ENCODE data around the gene HSF5. TPM values are rescaled to one million over a fixed set of nuclear protein-coding genes. Genes with fewer than 3 reads are reported as not detected.

HSF5 gene
- total and polyA plus RNA-seq, 9 donors = 0.04 to 0.20 (median 0.10) TPM; not detected in 2

DNA sequence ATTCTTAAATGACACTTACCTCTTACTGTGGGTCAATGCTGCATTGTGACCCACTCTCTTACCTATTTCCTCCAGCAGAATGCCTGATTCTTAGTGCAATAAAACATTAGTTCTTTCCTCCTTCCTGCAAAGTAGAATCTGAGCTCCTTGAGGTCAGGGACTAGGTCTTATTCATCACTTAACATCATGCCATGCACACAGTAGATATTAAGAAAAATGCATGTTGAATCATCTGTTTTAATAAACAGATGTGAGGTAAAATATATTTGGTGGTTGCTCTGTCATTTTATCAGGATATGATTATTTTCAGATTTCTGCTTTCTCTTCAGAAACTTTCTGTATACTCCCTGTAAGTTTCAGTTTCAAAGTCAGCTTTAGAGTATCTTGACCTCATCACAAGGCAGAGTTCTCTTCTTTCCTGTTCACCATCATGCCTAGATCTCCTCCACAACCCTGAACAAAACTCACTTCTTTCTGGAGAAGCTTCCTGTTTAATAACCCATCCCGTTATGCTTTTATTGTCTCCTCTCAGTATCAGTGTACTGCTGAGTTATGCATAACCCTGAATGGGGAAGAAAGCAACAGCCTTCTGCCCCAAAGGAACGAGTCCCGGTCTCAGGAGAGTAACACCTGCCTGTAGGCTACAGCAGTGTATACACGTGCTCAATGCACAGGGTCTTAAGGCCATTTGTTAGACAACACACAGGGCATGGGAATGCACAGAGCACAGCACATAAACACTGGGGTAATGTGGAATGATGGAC lies 105.9 kb downstream of the HSF5 start:
- no peaks in the 10 kb centered on the region for H3K36me3 ChIP-seq (ENCODE audit: control insufficient read depth, insufficient read depth, low read length)
- 33% methylated on average over 3 of the region's 4 CpGs for WGBS (ENCODE audit: insufficient coverage)
- peaks cover 5% of the 10 kb centered on the region for H3K4me1 ChIP-seq (ENCODE audit: control insufficient read depth, insufficient read depth, low read length)
- H3K27me3 ChIP-seq (ENCODE audit: control insufficient read depth, insufficient read depth, low read length) = no peaks in the 10 kb centered on the region
- no peak overlapping the region for H3K4me3 ChIP-seq (ENCODE audit: low read length)
- no peak overlapping the region for H3K27ac ChIP-seq (ENCODE audit: low read length)
- H3K9me3 ChIP-seq (replicated peaks; ENCODE audit: control insufficient read depth, low read depth, low read length) = no peaks in the 10 kb centered on the region
- no peak for DNase-seq

GRCh38 chr17:58381124-58382035 lies 106.8 kb downstream of the HSF5 start:
- DNase-seq = peak; percentile 32
- Histone ChIP-seq H3K4me1 (ENCODE audit: control insufficient read depth, insufficient read depth, low read length) (peaks cover 5% of the 10 kb centered on the region), H3K4me3 (ENCODE audit: low read length) (no peak overlapping the region), H3K9me3 (replicated peaks; ENCODE audit: control insufficient read depth, low read depth, low read length) (no peaks in the 10 kb centered on the region), H3K27ac (ENCODE audit: low read length) (no peak overlapping the region), H3K27me3 (ENCODE audit: control insufficient read depth, insufficient read depth, low read length) (no peaks in the 10 kb centered on the region), H3K36me3 (ENCODE audit: control insufficient read depth, insufficient read depth, low read length) (no peaks in the 10 kb centered on the region)
- WGBS (ENCODE audit: insufficient coverage) = 14% methylated on average over 1 of the region's 3 CpGs

GRCh38 chr17:58380207-58381123 lies 107.7 kb downstream of the HSF5 start:
- DNase-seq = no peak
- Histone ChIP-seq H3K27me3 (ENCODE audit: control insufficient read depth, insufficient read depth, low read length) (no peaks in the 10 kb centered on the region), H3K4me1 (ENCODE audit: control insufficient read depth, insufficient read depth, low read length) (peaks cover 5% of the 10 kb centered on the region), H3K36me3 (ENCODE audit: control insufficient read depth, insufficient read depth, low read length) (no peaks in the 10 kb centered on the region), H3K4me3 (ENCODE audit: low read length) (no peak overlapping the region), H3K27ac (ENCODE audit: low read length) (no peak overlapping the region), H3K9me3 (replicated peaks; ENCODE audit: control insufficient read depth, low read depth, low read length) (no peaks in the 10 kb centered on the region)
- 89% methylated on average over 3 of the region's 5 CpGs for WGBS (ENCODE audit: insufficient coverage)

DNA sequence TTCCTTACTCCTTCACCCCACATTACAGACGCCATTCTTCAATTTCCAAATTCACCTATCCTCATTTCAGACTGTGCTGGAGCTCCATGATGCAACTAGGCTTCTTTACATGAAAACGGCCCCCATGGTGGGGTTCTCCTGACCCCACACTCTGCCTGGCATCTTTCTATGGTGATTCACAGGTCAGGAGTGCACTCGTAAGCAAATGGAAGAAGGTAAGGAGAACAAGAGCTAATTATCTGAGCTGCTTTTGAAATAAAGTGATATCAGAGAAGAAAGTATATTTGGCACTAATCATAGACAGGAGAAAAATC lies 108.7 kb downstream of the HSF5 start:
- Histone ChIP-seq H3K36me3 (ENCODE audit: control insufficient read depth, insufficient read depth, low read length) (no peaks in the 10 kb centered on the region), H3K4me3 (ENCODE audit: low read length) (no peak overlapping the region), H3K4me1 (ENCODE audit: control insufficient read depth, insufficient read depth, low read length) (peaks cover 5% of the 10 kb centered on the region), H3K27me3 (ENCODE audit: control insufficient read depth, insufficient read depth, low read length) (no peaks in the 10 kb centered on the region), H3K9me3 (replicated peaks; ENCODE audit: control insufficient read depth, low read depth, low read length) (no peaks in the 10 kb centered on the region), H3K27ac (ENCODE audit: low read length) (no peak overlapping the region)
- DNase-seq = no peak
- WGBS (ENCODE audit: insufficient coverage) = 94% methylated on average over 2 of the region's 3 CpGs

DNA sequence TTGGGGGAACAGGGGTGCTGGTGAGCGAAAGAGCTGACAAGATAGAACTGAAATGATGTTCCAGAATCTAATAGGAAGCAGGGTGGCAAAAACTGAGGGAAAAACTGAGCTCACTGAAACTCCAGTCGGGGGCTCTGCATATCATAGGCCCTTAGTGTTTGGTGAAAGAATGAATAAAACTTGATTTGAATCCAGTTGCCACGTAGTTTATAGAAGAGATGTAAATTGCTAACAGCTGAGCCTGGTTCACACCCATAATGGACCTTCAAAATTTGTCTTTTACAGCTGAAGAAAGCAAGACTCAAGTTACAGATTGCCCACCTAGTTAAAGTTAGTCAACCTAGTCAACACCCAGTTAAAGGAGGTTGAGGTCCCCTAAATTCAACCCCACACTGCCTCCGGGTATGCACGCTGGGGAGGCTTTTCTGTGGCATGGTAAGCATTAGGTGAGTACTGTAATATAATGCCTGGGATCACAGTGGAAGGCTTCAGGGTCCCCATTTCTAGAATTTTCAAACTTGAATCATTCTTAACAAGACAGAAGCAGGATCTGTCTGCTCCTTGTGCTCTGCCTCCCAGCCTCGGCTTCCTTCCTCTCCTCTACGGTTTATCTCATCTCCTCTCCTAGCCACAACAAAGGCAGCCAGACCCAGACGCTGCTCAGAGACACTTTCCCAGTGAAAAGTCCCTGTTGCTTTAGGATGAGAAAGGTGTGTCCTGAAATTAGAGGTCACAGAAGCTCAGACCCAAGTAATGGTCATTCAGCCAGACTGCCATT lies 109.3 kb downstream of the HSF5 start:
- 59% methylated on average over 2 of the region's 8 CpGs for WGBS (ENCODE audit: insufficient coverage)
- peaks cover 5% of the 10 kb centered on the region for H3K4me1 ChIP-seq (ENCODE audit: control insufficient read depth, insufficient read depth, low read length)
- no peak for DNase-seq

DNA sequence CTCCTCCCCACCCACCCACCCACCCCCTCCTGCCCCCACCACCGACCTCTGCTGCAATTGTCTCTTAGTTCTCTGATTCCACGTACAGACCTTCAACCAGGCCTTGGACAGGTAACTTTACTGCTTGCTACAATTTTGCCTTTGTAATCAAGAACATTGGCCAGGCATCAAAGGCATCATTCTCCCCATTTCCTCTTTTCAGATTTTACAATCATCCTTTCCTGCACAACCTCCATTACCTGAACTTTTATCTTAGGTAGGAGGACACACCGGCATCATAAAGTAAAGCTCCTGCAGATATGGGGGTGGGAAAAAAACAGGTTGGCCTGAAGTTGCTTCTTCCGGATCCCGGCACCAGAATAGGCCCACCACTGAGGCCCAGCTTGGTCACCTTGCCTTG lies 110.5 kb downstream of the HSF5 start:
- Histone ChIP-seq H3K9me3 (replicated peaks; ENCODE audit: control insufficient read depth, low read depth, low read length) (no peaks in the 10 kb centered on the region), H3K4me1 (ENCODE audit: control insufficient read depth, insufficient read depth, low read length) (peaks cover 5% of the 10 kb centered on the region), H3K4me3 (ENCODE audit: low read length) (no peak overlapping the region), H3K27ac (ENCODE audit: low read length) (no peak overlapping the region), H3K36me3 (ENCODE audit: control insufficient read depth, insufficient read depth, low read length) (no peaks in the 10 kb centered on the region), H3K27me3 (ENCODE audit: control insufficient read depth, insufficient read depth, low read length) (peaks cover 1% of the 10 kb centered on the region)
- 100% methylated on average over 2 of the region's 5 CpGs for WGBS (ENCODE audit: insufficient coverage)
- DNase-seq = no peak

More for the DNA sequence above, 109.3 kb downstream of the HSF5 start:
- no peaks in the 10 kb centered on the region for H3K27me3 ChIP-seq (ENCODE audit: control insufficient read depth, insufficient read depth, low read length)
- H3K27ac ChIP-seq (ENCODE audit: low read length) = no peak overlapping the region
- no peak overlapping the region for H3K4me3 ChIP-seq (ENCODE audit: low read length)
- no peaks in the 10 kb centered on the region for H3K36me3 ChIP-seq (ENCODE audit: control insufficient read depth, insufficient read depth, low read length)
- H3K9me3 ChIP-seq (replicated peaks; ENCODE audit: control insufficient read depth, low read depth, low read length) = no peaks in the 10 kb centered on the region

- Histone ChIP-seq H3K4me1 (ENCODE audit: control insufficient read depth, insufficient read depth, low read length) (peaks cover 5% of the 10 kb centered on the region), H3K27ac (ENCODE audit: low read length) (no peak overlapping the region), H3K36me3 (ENCODE audit: control insufficient read depth, insufficient read depth, low read length) (no peaks in the 10 kb centered on the region), H3K9me3 (replicated peaks; ENCODE audit: control insufficient read depth, low read depth, low read length) (no peaks in the 10 kb centered on the region), H3K27me3 (ENCODE audit: control insufficient read depth, insufficient read depth, low read length) (peaks cover 2% of the 10 kb centered on the region), H3K4me3 (ENCODE audit: low read length) (no peak overlapping the region)
- 70% methylated on average over 2 of the region's 3 CpGs for WGBS (ENCODE audit: insufficient coverage)
- no peak for DNase-seq
Observed at GRCh38 chr17:58377093-58377601, 111.1 kb downstream of the HSF5 start.

DNA sequence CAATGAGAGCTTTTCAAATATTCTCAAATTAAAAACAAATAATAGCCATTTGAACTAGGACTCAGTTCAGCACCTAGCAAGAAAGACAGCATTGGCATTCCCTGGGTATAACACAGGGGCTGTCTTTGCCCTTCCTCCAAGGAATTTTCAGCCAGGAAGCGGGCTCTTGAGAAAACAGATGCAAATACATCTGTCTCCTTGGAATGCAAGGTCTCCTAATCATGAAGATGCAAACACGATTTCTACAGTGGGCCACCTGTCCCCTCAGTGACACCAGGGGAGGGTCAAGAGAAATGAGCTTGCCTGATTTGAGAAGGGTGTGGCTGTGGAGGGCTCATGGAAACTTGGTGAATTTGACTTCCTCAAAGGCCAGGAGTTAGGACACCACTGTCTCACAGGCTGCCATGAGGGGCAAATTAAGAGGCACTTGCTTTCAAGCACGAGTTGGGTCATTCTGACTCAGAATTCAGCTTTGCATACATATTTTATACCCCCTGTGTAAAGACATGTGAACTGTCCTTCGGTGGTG lies 111.7 kb downstream of the HSF5 start:
- no peaks in the 10 kb centered on the region for H3K36me3 ChIP-seq (ENCODE audit: control insufficient read depth, insufficient read depth, low read length)
- no peak for DNase-seq
- WGBS (ENCODE audit: insufficient coverage) = 33% methylated on average over 1 of the region's 4 CpGs
- H3K27me3 ChIP-seq (ENCODE audit: control insufficient read depth, insufficient read depth, low read length) = peaks cover 2% of the 10 kb centered on the region
- no peak overlapping the region for H3K4me3 ChIP-seq (ENCODE audit: low read length)
- no peaks in the 10 kb centered on the region for H3K9me3 ChIP-seq (replicated peaks; ENCODE audit: control insufficient read depth, low read depth, low read length)
- no peak overlapping the region for H3K27ac ChIP-seq (ENCODE audit: low read length)
- H3K4me1 ChIP-seq (ENCODE audit: control insufficient read depth, insufficient read depth, low read length) = peaks cover 2% of the 10 kb centered on the region

DNA sequence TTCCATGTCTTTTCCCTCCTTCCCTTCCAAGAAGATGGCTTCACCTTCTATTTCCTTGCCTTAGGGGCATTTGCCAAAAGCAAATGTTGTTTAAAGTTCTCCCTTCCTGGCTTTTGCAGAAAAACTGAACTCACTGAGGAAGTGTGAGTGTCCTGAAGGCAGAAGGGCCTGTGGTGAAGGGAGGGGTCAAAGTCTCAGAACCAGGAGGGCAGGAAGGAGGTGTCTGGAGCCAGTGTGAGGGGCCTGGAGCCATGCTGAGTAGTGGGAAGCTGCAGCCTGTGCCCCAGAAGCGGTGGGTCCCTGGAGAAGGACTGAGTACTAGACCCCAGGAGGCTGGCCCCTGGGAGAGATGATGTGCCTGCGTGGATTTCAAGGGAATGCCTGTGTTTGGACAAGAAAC lies 112.4 kb downstream of the HSF5 start:
- DNase-seq = no peak
- WGBS (ENCODE audit: insufficient coverage) = 33% methylated on average over 2 of the region's 2 CpGs
- Histone ChIP-seq H3K4me3 (ENCODE audit: low read length) (no peak overlapping the region), H3K27me3 (ENCODE audit: control insufficient read depth, insufficient read depth, low read length) (peaks cover 2% of the 10 kb centered on the region), H3K4me1 (ENCODE audit: control insufficient read depth, insufficient read depth, low read length) (no peaks in the 10 kb centered on the region), H3K27ac (ENCODE audit: low read length) (no peak overlapping the region), H3K9me3 (replicated peaks; ENCODE audit: control insufficient read depth, low read depth, low read length) (no peaks in the 10 kb centered on the region), H3K36me3 (ENCODE audit: control insufficient read depth, insufficient read depth, low read length) (no peaks in the 10 kb centered on the region)

Data from muscle of leg (tissue), 11 donors.